ENCODE data around the gene CACNA1C.

CACNA1C gene

DNA sequence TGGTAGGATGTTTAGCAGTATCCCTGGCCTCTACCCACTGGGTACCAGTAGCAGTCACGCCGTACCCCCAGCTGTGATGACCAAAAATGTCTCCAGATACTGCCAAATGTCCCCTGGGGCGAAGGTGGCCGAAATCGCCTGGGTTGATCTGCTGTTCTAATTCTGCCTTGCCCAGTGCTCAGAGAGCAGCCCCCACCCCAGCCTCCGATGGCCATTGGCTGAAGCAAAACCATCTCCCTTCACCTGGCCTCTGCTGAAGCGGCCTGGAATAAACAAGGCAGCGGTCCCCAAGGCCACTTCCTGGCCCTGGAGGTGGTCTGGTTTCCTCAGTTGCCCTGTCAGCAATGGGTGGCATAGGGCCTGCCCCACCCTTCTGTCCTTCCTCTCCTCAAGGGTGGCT is 298.4 kb downstream of the CACNA1C start:
- no peak for DNase-seq

DNA sequence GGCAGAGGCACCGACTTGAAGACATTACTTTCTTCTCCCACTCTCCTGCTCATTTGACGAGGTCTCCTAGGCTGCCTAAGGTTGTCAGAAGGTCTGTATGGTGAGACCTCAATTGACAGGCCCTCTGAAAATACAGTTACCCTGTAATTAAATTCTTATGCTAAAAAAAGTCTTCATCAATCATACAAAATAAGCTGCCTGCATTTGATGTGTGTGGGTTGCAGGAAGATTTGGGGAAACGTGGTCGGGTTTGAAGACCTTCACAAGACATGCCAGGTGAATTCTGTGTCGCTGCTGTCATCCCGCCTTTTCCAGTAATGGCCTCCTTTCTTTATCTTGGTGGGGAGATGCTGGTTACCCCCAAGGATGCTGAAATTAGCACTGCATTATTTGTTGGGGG is 299.4 kb downstream of the CACNA1C start:
- DNase-seq: no peak

DNA sequence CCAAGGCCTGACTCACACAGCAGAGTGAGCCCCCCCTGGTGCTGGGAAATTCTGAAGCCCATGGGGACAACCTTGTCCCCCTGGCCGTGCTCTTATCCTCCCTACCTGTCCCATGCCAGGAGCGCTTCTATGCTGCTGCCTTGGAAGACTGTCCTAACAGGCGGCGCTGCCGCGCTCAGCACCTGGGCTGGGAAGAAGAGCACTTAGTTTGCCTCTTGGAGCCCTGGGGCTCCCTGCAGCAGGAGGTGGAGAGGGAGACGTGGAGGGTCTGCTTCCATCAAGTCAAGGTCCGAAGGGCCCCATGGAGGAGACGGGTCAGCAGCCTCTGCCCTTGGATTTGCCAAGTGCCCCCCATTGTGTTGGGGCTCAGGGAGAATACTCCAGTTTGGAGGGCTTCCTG is 300.5 kb downstream of the CACNA1C start:
- DNase-seq: no peak

DNA sequence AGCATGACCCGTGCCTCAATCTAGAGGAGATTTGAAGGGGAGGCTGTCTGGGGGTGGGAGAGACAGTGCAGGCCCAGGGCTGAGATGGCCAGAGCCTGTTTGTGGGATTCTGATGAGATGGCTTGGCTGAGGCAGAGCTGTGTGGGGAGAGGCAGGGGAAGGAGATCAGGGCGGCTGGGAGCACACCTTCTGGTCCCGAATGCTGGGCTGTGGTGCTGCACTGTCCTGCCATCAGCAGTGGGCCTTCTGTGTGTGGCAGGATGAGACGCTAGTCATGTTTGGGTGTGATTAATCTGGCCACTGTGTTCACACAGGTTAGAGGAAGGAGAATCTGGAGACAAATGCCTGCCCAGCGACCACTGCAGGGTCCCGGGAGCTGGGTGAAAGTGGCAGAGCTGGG is 300.9 kb downstream of the CACNA1C start:
- DNase-seq: no peak

DNA sequence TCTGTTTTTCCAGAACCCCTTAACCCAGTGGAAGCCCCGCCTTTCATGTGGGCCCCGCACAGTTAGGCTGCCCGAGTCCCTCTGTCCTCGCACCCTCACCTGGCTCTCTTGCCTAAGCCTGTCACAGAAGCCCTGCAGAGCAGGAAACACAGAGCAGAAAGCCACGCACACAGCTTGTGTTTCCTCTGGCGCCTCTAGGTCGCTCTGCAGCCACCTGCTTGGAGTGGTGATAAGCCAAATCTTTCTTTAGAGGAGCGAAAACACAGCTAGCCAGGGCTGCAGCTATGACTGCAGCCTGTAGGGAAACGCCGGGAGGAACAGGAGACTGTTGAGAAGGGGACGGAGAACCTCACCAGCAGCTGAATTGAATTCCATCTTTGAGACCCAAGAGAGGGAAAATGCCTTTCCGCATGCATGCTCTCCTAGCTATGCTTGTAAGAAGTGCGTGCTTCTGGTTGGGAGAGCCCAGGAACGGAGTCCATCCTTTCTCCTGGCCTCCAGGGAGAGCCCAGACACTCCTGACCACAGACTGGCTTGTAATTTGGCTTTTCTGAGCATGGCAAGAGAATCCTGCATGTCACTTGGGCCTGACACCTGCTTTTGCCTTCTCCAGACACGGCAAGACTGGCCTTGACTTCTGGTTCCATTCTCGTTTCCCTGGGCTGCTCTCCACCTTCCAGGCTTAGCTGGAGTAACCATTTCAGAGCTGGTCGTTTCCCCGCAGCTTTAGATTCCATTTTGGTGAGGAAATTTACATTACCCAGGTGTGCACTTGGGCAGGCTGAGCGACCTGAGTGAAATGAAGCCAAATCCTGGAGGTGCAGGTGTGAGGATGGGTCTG is 301.6 kb downstream of the CACNA1C start:
- DNase-seq: no peak

DNA sequence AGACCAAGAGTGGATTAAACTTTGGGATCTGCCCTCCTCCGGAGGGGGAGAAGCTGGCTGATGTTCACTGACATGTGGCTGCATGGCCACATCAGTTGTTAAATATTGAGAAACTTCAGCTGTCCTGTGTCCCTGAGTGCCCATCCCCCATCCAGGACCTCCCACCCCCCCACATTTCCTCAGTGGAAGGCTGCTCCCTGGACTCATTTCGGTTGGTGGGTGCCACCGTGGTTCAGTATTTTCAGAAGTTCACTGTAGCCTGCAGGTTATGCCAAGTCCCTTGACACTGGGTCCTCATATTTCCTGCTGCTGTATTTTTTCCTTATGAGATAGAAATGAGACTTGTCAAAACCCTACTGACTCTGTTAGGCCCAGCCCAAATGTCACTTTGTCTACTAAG is 302.4 kb downstream of the CACNA1C start:
- DNase-seq: no peak

DNA sequence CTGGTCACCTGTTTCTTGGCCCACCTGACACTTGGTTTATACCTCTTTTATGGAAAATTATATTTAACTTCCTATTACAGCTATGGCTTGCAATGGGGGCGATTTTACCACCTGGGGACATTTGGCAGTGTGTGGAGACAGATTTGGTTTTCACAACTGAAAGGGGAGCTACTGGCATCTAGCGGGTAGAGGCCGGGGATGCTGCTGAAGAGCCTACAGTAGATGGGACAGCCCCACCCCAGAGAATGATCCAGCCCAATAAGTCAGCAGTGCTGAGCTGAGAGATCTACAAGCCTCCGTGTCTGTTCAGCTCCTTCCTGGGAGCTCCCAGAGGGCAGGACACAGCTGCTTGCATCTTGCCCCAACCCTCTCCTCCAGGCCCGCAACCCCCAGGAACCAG is 302.8 kb downstream of the CACNA1C start:
- no peak for DNase-seq

DNA sequence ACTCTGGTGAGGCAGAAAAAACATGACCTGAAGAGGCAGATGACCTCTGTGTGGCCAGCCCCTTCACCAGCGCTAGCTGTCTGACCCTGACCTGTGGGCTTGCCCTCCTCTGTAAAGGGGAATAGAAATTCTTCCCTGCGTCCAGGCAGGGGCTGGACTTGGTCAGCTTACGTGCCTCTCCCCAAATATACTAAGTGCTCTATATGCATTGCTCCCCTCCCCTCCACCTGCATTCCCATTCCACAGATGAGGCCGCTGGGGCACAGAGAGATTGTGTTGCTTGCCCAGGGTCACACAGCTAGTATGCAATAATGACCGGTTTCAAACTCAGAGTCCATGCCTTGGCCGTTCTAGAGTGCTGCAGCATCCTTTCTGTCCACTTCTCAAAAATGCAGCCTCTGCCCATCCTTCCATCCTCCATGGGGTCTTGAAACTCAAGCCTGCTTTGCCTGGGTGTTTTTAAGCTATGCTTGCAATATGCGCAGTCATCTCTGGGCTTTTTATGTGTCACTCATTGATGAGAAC is 303.9 kb downstream of the CACNA1C start:
- no peak for DNase-seq

DNA sequence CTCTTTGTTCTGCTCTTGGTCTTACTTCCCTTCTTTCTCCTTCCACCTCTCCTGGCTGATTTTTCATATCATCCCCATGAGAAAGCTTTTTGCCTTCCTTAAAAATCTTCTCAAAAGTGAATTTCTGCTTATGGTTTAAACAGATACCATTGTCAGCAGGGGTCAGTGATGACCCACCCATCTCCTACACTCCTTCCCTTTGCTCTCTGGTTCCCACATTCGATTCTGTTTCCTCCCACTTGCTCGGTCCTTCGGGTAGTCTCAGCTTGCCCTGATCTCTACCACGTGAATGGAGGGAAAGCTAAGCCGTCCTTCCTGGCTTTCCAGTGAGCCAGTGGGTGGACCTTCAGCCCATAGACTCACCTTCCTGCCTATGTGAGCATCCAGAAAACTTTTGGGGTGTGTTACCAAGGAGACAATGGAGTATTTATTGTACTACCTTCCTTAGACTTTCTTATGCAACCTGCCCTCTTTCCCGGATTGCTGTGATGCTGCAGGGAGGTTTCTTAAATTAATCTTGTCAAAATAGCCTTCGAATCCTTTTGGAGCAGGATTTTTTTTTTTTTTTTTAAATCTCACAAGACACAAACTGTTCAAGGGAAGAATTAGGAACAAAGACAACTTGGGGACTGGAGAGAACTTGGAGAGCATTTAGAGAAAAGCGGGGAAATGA is 306.3 kb downstream of the CACNA1C start:
- peak; percentile 31 for DNase-seq

DNA sequence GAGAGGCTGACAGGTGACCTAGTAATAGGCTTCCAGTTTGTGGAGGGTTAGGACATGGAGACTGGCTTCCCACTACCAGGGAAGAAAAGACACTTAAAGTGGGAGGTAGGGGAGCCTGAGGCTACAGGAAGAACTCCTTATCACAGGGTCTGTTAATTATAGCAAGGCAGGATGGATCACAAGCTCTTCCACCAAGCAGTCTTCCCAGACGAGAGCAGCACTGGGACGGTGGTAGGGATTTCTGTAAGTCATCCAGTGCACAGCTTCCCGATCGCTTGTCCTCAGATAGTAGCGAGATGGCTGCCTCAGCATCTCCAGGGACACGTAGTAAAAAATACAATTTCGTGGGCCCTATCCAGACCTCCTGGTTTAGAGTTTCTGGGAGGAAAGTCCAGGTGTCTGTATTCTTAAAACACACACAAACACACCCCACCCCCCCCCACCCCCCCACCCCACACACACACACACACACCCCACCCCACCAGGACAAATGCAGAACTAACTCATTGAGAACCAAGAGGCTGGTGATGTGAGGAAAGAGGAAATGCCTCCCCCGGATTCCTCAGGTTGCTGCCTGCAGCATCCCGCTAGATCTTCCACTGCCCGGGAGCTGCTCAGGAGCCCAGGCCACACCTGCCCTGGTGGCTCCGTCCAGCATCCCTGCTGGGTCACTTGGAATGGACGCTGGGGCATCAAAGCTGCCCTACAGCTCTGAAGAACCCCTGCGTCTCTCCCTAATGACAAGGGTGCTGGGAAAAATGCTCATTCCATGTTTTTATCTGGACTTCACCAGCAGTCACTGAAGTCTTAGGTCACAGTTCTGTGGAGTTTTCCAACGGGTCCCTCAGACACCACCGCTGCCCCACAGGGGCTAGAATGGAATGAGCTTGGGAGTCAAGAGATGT is 307.2 kb downstream of the CACNA1C start:
- DNase-seq: no peak

DNA sequence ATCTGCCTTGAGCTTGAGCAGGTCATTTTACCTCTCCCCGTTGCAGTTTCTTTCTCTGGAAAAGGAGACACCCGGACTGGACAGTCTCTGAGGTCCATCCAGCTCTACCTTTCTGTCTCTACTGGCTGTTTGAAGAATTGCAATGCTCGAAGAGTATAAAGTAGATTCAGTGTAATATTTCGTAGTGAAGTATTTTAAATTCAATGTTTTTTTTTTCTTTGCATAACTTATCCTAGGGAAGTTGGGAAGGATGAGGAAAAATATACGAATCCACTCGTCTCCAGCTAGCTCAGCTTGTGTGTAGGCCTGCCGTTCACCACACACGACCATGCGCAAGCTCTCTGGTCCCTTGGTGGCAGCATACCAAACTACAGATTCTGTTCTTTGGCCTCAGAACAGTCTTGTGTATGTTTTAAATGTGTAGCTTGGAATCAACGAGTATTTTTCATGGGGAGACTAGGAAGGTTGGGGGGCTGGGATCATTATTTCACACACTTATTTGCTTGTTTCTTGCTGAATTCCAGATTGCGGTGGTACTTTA is 307.9 kb downstream of the CACNA1C start:
- no peak for DNase-seq

DNA sequence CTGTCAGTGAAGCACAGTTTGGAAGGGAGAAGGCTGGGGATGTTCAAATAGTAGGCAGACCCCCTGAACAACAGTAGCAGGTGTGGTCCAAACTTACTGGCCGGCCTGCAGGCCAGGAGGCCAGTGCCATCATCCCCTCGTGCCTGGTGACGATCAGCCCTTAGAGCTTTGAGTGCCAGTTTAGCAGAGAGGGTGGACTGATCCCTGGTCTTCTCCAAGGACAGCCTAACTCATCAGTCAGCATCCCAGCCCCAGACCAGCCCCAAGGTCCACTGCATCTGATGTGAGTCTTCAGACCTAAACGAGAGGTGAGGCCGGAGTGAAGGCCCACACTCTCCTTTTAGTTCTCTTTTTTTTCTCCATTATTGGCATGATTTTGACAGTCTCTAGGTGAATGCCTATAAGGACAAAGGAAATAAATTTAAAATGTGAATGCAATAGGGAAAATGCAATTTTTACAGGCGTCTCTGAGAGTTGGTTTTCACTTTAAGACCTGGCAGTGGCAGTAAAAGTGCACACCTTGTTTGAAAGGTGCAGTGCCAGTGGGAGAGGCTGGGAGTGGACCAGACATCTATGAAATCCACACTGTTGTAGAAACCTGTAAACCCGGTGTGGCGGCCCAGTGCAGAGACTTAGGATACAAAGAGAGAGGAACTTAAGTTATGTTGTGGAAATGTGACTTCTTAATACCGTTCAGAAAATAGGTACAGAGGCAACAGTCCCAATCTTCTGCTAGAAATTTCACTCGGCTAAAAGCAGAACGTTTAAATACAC is 311.2 kb downstream of the CACNA1C start:
- no peak for DNase-seq

DNA sequence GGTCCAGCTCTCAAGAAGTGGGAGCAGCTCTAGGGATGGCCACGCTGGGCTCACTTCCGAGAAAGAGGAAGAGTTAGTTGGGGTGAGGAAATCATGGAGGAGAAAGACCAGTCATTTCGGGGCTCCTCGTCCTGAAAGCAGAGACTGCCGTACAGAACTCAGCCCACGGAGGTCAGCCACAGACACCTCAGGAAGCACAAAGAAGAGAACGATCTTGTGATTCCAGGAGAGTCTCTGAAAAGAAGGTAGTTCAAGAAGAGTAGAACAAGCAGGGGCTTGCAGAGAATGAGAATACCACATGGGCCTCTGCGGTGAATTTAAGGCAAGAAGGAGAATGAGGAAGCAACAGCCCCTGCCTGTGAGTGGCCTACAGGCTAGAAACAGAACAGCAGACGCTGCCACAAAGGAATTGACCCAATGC is 311.9 kb downstream of the CACNA1C start:
- no peak for DNase-seq

DNA sequence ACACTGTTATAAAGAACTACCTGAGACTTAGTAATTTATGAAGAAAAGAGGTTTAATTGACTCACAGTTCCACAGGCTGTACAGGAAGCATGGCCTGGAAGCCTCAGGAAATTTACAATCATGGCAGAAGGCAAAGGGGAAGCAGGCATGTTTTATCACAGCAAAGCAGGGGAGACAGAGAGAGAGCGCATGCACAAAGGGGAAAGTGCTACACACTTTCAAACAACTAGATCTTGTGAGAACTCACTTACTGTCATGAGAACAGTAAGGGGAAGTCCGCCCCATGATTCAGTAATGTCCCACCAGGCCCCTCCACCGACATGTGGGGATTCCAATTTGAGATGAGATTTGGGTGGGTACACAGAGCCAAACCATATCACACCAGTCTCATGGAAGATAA is 313.9 kb downstream of the CACNA1C start:
- no peak for DNase-seq

DNA sequence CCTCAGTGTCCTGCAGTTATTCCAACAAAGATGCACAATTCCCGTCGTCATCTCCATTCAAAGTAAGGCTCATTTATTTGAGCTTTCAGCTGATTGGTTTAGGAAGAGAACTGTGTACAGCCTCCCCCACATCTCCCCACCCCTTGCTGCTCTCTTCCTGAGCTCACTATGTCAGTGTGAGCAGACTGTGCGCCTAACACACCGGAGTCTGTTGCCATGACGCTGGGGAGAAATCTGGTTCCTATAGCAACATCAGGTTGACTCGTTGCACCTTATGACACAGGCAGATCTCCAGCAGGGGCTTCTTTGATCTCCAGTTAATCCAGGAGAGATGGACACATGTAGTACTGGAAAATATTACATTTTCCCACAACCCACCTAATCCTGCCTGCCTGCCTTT is 319.4 kb downstream of the CACNA1C start:
- DNase-seq: no peak

DNA sequence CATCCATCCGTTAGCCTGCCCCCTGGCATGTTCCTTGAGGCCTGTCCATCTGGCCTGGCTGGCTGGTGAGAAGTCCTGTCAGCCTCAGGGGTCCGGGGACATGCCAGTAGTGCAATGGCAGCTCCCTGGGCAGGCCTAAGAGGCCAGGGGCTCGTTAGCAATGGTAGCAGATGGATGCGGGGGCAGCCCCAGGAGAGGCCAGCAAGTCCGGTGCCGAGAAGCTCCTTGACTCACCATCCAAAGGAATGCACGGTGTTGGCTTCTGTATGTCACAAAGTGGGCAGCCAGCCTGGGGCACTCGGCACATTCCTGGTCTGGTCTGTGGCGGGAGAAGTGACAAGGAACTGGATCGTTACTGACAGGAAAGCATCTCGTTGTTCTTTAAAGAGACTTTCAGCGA is 319.9 kb downstream of the CACNA1C start:
- DNase-seq: no peak

DNA sequence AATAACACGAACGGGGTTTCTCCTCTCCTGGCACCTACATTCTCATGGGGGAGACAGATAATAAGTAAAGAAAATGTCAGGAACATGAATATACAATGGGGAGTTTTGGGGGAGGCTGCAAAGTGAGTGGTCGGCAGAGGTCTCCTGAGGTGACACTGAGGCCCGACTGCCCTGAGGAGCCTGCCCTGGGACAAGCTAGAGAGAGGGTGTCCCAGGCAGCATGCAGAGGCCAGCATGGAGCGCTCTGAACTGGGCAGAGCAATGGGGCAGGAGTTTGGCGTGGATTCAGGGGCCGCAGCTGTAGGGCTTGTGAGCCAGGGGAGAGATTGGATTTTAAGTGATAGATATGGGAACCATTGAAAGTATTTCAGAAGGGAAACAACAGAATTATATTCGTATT is 320.5 kb downstream of the CACNA1C start:
- no peak for DNase-seq

DNA sequence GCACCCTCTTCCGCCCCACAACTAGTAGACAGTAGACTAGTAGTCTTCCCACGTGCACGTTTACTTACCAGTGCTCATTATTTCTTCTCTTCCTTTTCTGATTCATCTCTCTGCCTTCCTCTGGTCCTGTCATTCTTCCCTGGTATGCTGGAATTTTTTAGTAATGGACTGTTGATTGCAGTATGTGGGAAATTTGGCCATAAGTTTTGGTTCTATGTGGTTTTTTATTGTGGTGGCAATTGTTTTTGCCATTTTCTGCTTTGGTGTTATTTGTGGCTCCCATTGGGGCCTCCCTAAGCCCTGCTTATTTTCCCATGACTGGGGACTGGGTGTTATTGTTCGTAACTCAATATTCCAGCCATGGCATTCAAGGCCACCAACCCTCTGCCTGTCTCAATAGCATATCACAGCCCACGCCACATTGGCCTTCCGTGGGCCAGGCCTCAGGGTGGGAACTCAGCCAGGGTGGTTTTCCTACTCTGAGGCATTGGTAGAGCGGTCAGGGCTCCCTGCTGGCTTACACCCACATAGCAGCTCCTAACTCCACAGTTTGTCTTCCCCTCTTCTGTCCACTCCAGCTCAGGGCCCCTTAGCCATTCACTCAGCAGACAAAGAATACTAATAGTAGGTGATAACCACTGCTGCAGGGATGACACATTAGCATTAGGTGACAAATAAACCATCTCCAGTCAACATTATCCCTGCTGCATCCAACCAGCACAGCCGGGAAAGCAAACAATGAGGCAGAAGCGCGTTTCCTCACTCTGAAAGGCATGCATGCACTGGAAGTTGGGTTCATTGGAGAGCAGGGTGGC is 321.5 kb downstream of the CACNA1C start:
- peak; percentile 72 for DNase-seq

DNA sequence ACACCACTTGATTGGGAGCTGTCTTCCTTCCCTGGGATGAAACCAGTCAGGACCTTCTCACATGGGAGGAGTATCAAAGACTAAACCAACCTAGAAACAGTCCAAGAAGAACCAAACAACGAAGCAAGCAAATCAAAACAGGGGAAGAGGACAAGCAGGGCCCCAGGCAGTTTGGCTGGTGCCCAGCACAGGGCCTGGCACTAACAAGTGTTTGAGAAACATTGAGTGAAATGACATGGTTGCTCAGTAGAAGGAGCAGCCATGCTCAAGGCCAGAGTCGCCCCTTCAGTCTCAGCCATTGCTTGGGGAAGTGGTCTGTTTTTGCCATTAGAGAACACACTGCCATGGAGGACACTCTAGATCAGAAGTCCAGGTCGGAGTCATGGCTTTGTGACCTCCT is 323.1 kb downstream of the CACNA1C start:
- no peak for DNase-seq

DNA sequence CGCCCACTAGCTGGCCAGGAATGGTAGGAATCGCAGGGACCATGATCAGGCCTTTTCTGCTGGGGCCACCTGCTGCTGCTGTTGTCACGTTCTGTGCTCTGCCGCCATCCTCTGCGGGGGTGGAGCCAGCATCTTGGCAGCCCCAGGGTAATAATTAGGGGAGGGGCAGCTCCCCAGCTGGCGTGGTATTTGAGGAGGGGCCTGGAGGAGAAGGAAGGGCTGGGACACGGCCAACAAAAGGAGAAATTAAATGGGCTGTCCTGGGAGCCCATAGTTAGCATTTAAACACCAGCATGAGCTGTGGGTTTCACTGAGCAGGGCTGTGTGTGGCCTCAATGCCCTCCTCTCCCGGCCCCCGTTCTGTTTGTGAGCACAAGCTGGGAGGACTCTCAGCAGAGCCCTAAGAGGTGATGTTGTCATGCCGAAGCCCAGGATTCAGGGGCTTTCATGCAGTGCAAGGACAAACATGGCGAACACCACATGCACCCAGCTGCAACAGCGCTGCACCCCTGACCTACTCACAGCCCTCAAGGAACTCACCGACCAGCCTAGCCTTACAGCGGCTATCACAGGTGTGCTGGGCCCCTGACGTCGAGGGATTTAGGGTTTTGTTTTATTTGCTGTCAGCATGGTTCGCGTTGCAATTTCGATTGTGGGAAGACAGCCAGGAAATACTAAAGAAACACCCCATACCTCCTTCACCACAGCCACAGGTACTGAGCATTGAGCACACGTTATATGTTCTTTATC is 324.3 kb downstream of the CACNA1C start:
- no peak for DNase-seq
